Neural progenitor cell (in vitro differentiated cells): ENCODE measurements around the gene F13A1. TPM values are rescaled to one million over a fixed set of nuclear protein-coding genes. Genes with fewer than 3 reads are reported as not detected.

Experiments used
- DNase-seq: peaks from one replicate; pipeline ENCODE4 v3.0.0-alpha.2; 2016; ENCODE audit warnings: low spot score
- H2AFZ ChIP-seq: fragments of 200-600 bp; sonication (generic); replicated peaks from 2 replicates; pipeline ENCODE4 v1.6.1; 2016; ENCODE audit warnings: antibody characterized with exemption
- H3F3A ChIP-seq: fragments of 200-600 bp; sonication (generic); 2 replicates; pipeline ENCODE4 v1.6.1; 2016; ENCODE audit warnings: antibody characterized with exemption, low read depth
- H3K27ac ChIP-seq: fragments of 200-600 bp; sonication (generic); 2 replicates; pipeline ENCODE4 v1.5.1; 2016; ENCODE audit warnings: mild to moderate bottlenecking
- H3K27me3 ChIP-seq: fragments of 200-600 bp; sonication (generic); 2 replicates; pipeline ENCODE4 v1.6.1; 2016; ENCODE audit warnings: mild to moderate bottlenecking, moderate library complexity
- H3K36me3 ChIP-seq: fragments of 200-600 bp; sonication (generic); 2 replicates; pipeline ENCODE4 v1.5.1; 2016
- H3K4me1 ChIP-seq: fragments of 200-600 bp; sonication (generic); 2 replicates; pipeline ENCODE4 v1.6.1; 2016; ENCODE audit warnings: mixed run types
- H3K4me2 ChIP-seq: fragments of 200-600 bp; sonication (generic); 2 replicates; pipeline ENCODE4 v1.6.1; 2016
- H3K4me3 ChIP-seq: fragments of 200-600 bp; sonication (generic); 2 replicates; pipeline ENCODE4 v1.5.1; 2016
- H3K79me2 ChIP-seq: fragments of 200-600 bp; sonication (generic); 2 replicates; pipeline ENCODE4 v1.6.1; 2016; ENCODE audit warnings: low read depth
- H3K9ac ChIP-seq: fragments of 200-600 bp; sonication (generic); 2 replicates; pipeline ENCODE4 v1.6.1; 2016
- H3K9me3 ChIP-seq: fragments of 200-600 bp; sonication (generic); 2 replicates; pipeline ENCODE4 v1.5.1; 2016; ENCODE audit warnings: low read depth
- H4K20me1 ChIP-seq: fragments of 200-600 bp; sonication (generic); 2 replicates; pipeline ENCODE4 v1.6.1; 2016; ENCODE audit warnings: low read depth
- H3K27ac Mint-ChIP-seq: 3 replicates; pipeline ENCODE4 v1.8.0; 2021; ENCODE audit warnings: mixed read lengths
- H3K27me3 Mint-ChIP-seq: 2 replicates; pipeline ENCODE4 v1.8.0; 2022; ENCODE audit warnings: low read depth, mild to moderate bottlenecking, inconsistent platforms, moderate library complexity, mixed read lengths; ENCODE audit not compliant: insufficient read depth
- H3K36me3 Mint-ChIP-seq: 3 replicates; pipeline ENCODE4 v1.8.0; 2021; ENCODE audit warnings: mixed read lengths
- H3K4me1 Mint-ChIP-seq: 3 replicates; pipeline ENCODE4 v1.8.0; 2021; ENCODE audit warnings: mixed read lengths
- H3K4me3 Mint-ChIP-seq: 3 replicates; pipeline ENCODE4 v1.8.0; 2021; ENCODE audit warnings: mild to moderate bottlenecking, moderate library complexity, mixed read lengths
- H3K9me3 Mint-ChIP-seq: 3 replicates; pipeline ENCODE4 v1.8.0; 2020; ENCODE audit warnings: mixed read lengths
- CTCF ChIP-seq: fragments of 200-600 bp; sonication (generic); IDR thresholded peaks from 2 replicates; pipeline ENCODE4 v1.5.1; 2017; ENCODE audit warnings: antibody characterized with exemption, mild to moderate bottlenecking
- EZH2 ChIP-seq: fragments of 200-600 bp; sonication (generic); IDR thresholded peaks from 2 replicates; pipeline ENCODE4 v1.6.1; 2017; ENCODE audit warnings: antibody characterized with exemption, mild to moderate bottlenecking, moderate library complexity
- EZH2phosphoT487 ChIP-seq: fragments of 200-600 bp; sonication (generic); IDR thresholded peaks from 2 replicates; pipeline ENCODE4 v1.6.1; 2017; ENCODE audit warnings: antibody characterized with exemption
- total RNA-seq: library from RNA; depleted of rRNA; stranded (reverse); fragments of >200 nt; gene quantifications from 2 replicates; pipeline ENCODE4 v1.2.3, GENCODE V29; 2015; ENCODE audit warnings: low replicate concordance

Gene F13A1
- total RNA-seq, 1 donor from 2014 or later = 3.6 TPM

GRCh38 chr6:6236730-6237469 is 83.6 kb downstream of the F13A1 start:
- Histone ChIP-seq H2AFZ (no peak overlapping the region), H3K9ac (no peak overlapping the region), H3K4me1 (no peaks in the 10 kb centered on the region), H3K36me3 (no peaks in the 10 kb centered on the region), H3F3A (no peaks in the 10 kb centered on the region), H3K9me3 (no peaks in the 10 kb centered on the region), H3K79me2 (no peaks in the 10 kb centered on the region), H3K4me3 (no peak overlapping the region), H3K4me2 (no peak overlapping the region), H4K20me1 (no peaks in the 10 kb centered on the region), H3K27me3 (no peaks in the 10 kb centered on the region), H3K27ac (no peak overlapping the region)
- no peak overlapping the region for H3K4me3 Mint-ChIP-seq
- H3K36me3 Mint-ChIP-seq = no peaks in the 10 kb centered on the region
- H3K9me3 Mint-ChIP-seq = peaks cover 15% of the 10 kb centered on the region
- TF ChIP-seq CTCF = no peak
- TF ChIP-seq EZH2phosphoT487 = no peak
- no peak for TF ChIP-seq EZH2
- no peaks in the 10 kb centered on the region for H3K4me1 Mint-ChIP-seq
- peaks cover 2% of the 10 kb centered on the region for H3K27me3 Mint-ChIP-seq
- H3K27ac Mint-ChIP-seq = no peak overlapping the region
- no peak for DNase-seq

- Histone ChIP-seq H2AFZ (no peak overlapping the region), H3K27me3 (no peaks in the 10 kb centered on the region), H3K79me2 (no peaks in the 10 kb centered on the region), H3F3A (no peaks in the 10 kb centered on the region), H3K4me1 (peaks cover under 1% of the 10 kb centered on the region), H3K36me3 (no peaks in the 10 kb centered on the region), H3K9ac (no peak overlapping the region), H3K4me2 (no peak overlapping the region), H3K4me3 (no peak overlapping the region), H3K9me3 (no peaks in the 10 kb centered on the region), H3K27ac (no peak overlapping the region), H4K20me1 (no peaks in the 10 kb centered on the region)
- TF ChIP-seq EZH2phosphoT487 (no peak), EZH2 (no peak), CTCF (no peak)
- Mint-ChIP-seq H3K9me3 (peaks cover 23% of the 10 kb centered on the region), H3K27ac (no peak overlapping the region), H3K4me1 (peaks cover 2% of the 10 kb centered on the region), H3K27me3 (peaks cover 2% of the 10 kb centered on the region), H3K36me3 (peaks cover 2% of the 10 kb centered on the region), H3K4me3 (no peak overlapping the region)
- no peak for DNase-seq
These were observed 84.7 kb downstream of the F13A1 start for GRCh38 chr6:6235786-6236185.

GRCh38 chr6:6234963-6235362 is 85.5 kb downstream of the F13A1 start:
- Histone ChIP-seq H4K20me1 (no peaks in the 10 kb centered on the region), H3K4me1 (peaks cover 9% of the 10 kb centered on the region), H3K79me2 (no peaks in the 10 kb centered on the region), H3K27ac (no peak overlapping the region), H2AFZ (no peak overlapping the region), H3K4me3 (no peak overlapping the region), H3K27me3 (no peaks in the 10 kb centered on the region), H3K36me3 (no peaks in the 10 kb centered on the region), H3K9ac (no peak overlapping the region), H3K4me2 (no peak overlapping the region), H3F3A (no peaks in the 10 kb centered on the region), H3K9me3 (no peaks in the 10 kb centered on the region)
- no peak for DNase-seq
- peaks cover 2% of the 10 kb centered on the region for H3K36me3 Mint-ChIP-seq
- TF ChIP-seq EZH2 (no peak), EZH2phosphoT487 (no peak), CTCF (no peak)
- no peak overlapping the region for H3K27ac Mint-ChIP-seq
- H3K4me1 Mint-ChIP-seq = peaks cover 9% of the 10 kb centered on the region
- H3K27me3 Mint-ChIP-seq = peaks cover 2% of the 10 kb centered on the region
- peaks cover 25% of the 10 kb centered on the region for H3K9me3 Mint-ChIP-seq
- no peak overlapping the region for H3K4me3 Mint-ChIP-seq
